ENCODE data around the gene WDR82.

GRCh38 chr3:52262447-52262846 lies 16.0 kb downstream of the WDR82 start:
- TF ChIP-seq CTCF (IDR thresholded peaks at IDR 0.05) (no peak), POLR2A (IDR thresholded peaks at IDR 0.05) (no peak)

All from adrenal gland (tissue), 5 donors.